Left lung (tissue), 10 donors: ENCODE measurements around the gene SLC35F2. TPM values are rescaled to one million over a fixed set of nuclear protein-coding genes. Genes with fewer than 3 reads are reported as not detected.
"Not testable (repeated sequence)": the region's sequence is repeated elsewhere in the genome, so short reads cannot be mapped to it uniquely, and the experiment has no call there.

Experiments
- ATAC-seq: fragments of 200-7000 bp; cut with Tn5 transposase; one replicate; pipeline ENCODE4 v1.9.1; 2020; ENCODE audit warnings: moderate library complexity
- DNase-seq, 4 donors: peaks; one replicate each; pipeline ENCODE4 v3.0.0-alpha.2; 2013 to 2020
- H3K27ac ChIP-seq, 2 donors: fragments of 200-600 bp; sonication (generic) in 1 of 2; one replicate each; pipeline versions ENCODE4 v1.5.0 to v1.8.0; 2020 to 2021
- H3K27me3 ChIP-seq, 2 donors: fragments of 200-600 bp; sonication (generic) in 1 of 2; one replicate each; pipeline versions ENCODE4 v1.5.0 to v1.8.0; 2020 to 2021
- H3K36me3 ChIP-seq, 2 donors: fragments of 200-600 bp; sonication (generic) in 1 of 2; one replicate each; pipeline versions ENCODE4 v1.5.0 to v1.8.0; 2020 to 2021
- H3K4me1 ChIP-seq, 2 donors: fragments of 200-600 bp; one replicate each; pipeline ENCODE4 v1.8.0; 2021
- H3K4me3 ChIP-seq, 2 donors: fragments of 200-600 bp; sonication (generic) in 1 of 2; one replicate each; pipeline versions ENCODE4 v1.5.0 to v1.8.0; 2020 to 2021; ENCODE audit warnings: mild to moderate bottlenecking in 1 of 2
- H3K9me3 ChIP-seq, 2 donors: fragments of 200-600 bp; sonication (generic) in 1 of 2; one replicate each; pipeline versions ENCODE4 v1.5.0 to v1.8.0; 2020 to 2021
- intact Hi-C, 2 donors: fragments of 100-400 bp; cut with DNase I; formaldehyde crosslinking; loops; one replicate each; pipeline versions ENCODE4 v1.11.2 to v1.14.2; 2022
- polyA plus RNA-seq, 6 donors: library from polyadenylated mRNA; unstranded; fragments of 120-200 nt; gene quantifications; one replicate each; pipeline ENCODE4 v1.2.1, GENCODE V29; 2013; ENCODE audit not compliant: insufficient read length in 6 of 6
- total RNA-seq, 2 donors: library from RNA; stranded (reverse); fragmentation: NEBNext Ultra II Directional; extraction: Animal tissue kit (Norgen Biotek cat#: 25700); gene quantifications; one replicate each; pipeline ENCODE4 v1.2.1, GENCODE V29; 2021
- TF ChIP-seq, protein P1 (sequence below), 2 donors: fragments of 200-600 bp; sonication (generic) in 1 of 2; IDR thresholded peaks; one replicate each; pipeline versions ENCODE4 v1.5.0 to v1.8.0; 2021; ENCODE audit warnings: antibody characterized with exemption in 2 of 2
- donor health status: DM: no; HTN: yes; CAD: no.
- donor health status: DM: no; HTN: no; CAD: no.

Gene SLC35F2
- total and polyA plus RNA-seq, 8 donors = 7.0 to 38.6 (median 27.9) TPM

DNA sequence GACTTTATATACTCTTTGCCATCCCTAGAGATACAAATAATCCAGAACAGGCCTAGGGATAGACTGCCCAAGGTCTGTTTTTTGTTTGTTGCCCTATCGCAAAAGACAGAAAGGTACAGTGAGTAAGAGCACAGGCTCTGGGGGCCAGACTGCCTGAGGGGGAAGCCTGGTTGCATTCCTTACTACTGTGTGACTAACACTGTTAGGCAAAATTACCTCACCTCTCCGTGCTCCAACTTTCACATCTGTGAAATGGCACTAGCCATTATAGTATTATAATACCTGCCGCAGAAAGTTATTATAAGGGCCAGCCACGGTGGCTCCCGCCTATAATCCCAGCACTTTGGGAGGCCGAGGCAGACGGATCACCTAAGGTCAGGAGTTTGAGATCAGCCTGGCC lies 14.5 kb downstream of the SLC35F2 start:
- H3K27me3 ChIP-seq = no peaks in the 10 kb centered on the region
- ATAC-seq (no peak), DNase-seq (no peak)
- no peak overlapping the region for H3K4me3 ChIP-seq
- TF ChIP-seq, protein P1, sequence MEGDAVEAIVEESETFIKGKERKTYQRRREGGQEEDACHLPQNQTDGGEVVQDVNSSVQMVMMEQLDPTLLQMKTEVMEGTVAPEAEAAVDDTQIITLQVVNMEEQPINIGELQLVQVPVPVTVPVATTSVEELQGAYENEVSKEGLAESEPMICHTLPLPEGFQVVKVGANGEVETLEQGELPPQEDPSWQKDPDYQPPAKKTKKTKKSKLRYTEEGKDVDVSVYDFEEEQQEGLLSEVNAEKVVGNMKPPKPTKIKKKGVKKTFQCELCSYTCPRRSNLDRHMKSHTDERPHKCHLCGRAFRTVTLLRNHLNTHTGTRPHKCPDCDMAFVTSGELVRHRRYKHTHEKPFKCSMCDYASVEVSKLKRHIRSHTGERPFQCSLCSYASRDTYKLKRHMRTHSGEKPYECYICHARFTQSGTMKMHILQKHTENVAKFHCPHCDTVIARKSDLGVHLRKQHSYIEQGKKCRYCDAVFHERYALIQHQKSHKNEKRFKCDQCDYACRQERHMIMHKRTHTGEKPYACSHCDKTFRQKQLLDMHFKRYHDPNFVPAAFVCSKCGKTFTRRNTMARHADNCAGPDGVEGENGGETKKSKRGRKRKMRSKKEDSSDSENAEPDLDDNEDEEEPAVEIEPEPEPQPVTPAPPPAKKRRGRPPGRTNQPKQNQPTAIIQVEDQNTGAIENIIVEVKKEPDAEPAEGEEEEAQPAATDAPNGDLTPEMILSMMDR (IDR thresholded peaks at IDR 0.05) = no peak
- peaks cover 7 to 36% of the 10 kb centered on the region in 2 donors for H3K4me1 ChIP-seq
- H3K9me3 ChIP-seq = no peaks in the 10 kb centered on the region
- intact Hi-C loops = no loop called here
- H3K36me3 ChIP-seq = no peaks in the 10 kb centered on the region
- no peak overlapping the region for H3K27ac ChIP-seq

DNA sequence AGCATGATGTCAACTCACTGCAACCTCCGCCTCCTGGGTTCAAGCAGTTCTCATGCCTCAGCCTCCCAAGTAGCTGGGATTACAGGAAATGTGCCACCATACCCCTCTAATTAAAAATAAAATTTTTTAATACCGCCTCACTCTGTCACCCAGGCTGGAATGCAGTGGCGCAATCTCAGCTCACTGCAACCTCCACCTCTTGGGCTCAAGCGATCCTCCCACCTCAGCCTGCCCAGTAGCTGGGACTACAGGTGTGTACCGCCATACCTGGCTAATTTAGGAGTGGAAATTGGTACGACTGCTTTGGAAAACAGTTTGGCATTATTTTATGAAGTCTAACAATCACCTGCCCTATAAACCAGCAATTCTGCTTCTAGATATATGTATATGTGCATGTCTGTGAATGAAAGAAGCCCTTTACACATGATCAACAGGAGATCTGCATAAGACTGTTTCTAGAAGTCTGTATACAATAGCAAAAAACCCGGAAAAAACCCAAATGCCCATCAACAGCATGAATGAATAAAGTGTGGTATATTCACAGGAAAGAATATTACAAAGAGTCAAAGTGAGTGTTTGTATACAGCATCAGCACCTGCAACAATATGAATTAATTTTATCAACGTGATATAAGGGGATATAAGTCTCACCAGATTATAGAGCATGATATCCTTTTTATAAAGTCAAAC lies 16.0 kb downstream of the SLC35F2 start:
- Histone ChIP-seq H3K9me3 (no peaks in the 10 kb centered on the region), H3K4me1 (peaks cover 7 to 36% of the 10 kb centered on the region in 2 donors), H3K4me3 (no peak overlapping the region), H3K36me3 (no peaks in the 10 kb centered on the region), H3K27ac (no peak overlapping the region), H3K27me3 (no peaks in the 10 kb centered on the region)
- TF ChIP-seq, protein P1 (IDR thresholded peaks at IDR 0.05) = no peak
- ATAC-seq (no peak), DNase-seq (no peak)
- intact Hi-C loops = no loop called here

DNA sequence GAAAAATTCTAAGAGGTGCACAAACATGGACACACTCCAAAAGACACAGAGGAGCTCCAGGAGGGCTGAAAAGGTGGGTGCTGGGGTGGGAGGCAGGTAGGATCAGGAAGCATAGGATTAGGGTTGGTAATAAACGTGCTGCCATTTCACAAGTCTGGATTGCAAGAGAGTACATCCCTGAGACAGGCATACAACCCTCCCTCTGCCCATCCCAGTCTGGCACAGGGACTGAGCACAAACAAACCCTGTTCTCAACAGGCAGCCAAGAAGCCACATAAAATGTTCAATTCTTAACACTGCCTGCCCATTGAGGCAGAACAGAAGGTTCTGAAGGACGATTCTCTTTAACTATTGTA lies 18.5 kb downstream of the SLC35F2 start:
- ATAC-seq = peak; percentile 21
- peak overlapping the region; percentile 85 to 88 for H3K27ac ChIP-seq

DNA sequence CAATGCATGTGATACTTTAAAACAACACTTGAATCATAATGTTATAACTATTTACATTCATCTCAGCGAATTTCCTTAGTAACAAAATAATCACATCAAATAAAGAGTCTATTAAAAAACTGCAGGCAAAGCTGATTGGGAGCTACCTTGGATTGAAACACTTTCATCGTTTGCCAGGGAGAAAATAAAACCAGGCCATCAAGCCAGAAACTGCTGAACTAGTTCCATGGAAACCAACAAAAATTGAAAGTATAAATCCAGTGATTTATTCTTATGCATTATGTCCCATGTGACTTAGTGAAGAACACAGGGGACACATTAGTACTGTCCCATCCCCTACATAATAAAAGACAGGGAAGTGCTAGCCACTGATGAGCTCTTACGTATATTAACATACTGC lies 21.7 kb downstream of the SLC35F2 start:
- DNase-seq (no peak), ATAC-seq (no peak)
- H3K4me3 ChIP-seq = no peak overlapping the region
- H3K36me3 ChIP-seq = no peaks in the 10 kb centered on the region
- TF ChIP-seq, protein P1 (IDR thresholded peaks at IDR 0.05) = no peak
- intact Hi-C loops = no loop called here
- no peak overlapping the region for H3K27ac ChIP-seq
- H3K9me3 ChIP-seq = no peaks in the 10 kb centered on the region
- H3K27me3 ChIP-seq = no peaks in the 10 kb centered on the region
- H3K4me1 ChIP-seq = peaks cover 7 to 27% of the 10 kb centered on the region in 2 donors

More for the DNA sequence above, 18.5 kb downstream of the SLC35F2 start:
- no peaks in the 10 kb centered on the region for H3K27me3 ChIP-seq
- intact Hi-C loops = no loop called here
- H3K9me3 ChIP-seq = no peaks in the 10 kb centered on the region
- no peaks in the 10 kb centered on the region for H3K36me3 ChIP-seq
- no peak for DNase-seq
- TF ChIP-seq, protein P1 (IDR thresholded peaks at IDR 0.05) = no peak
- no peak overlapping the region for H3K4me3 ChIP-seq
- peaks cover 7 to 36% of the 10 kb centered on the region in 2 donors for H3K4me1 ChIP-seq

DNA sequence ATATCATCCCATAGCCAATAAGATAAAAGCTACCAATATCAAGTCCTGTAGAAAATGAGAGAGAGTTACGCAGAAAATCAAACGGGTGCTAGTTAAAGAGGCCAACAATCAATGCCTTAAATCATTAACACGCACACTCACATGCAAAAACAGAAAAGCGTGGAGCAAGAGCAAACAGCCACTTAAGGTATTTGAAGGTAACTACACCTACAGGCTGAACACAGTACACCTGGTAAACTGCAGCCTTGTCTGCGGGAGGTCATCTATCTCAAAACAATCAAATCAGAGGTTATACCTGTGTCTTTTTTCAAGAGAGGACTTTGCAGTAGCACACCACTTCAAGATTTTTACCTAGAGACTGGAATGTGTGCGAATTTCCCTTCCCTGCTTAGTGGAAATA lies 23.6 kb downstream of the SLC35F2 start:
- peaks cover 1 to 9% of the 10 kb centered on the region in 2 donors for H3K4me1 ChIP-seq
- H3K27me3 ChIP-seq = no peaks in the 10 kb centered on the region
- no peaks in the 10 kb centered on the region for H3K36me3 ChIP-seq
- no peak overlapping the region for H3K4me3 ChIP-seq
- DNase-seq (no peak), ATAC-seq (peak; percentile 50)
- no peak overlapping the region for H3K27ac ChIP-seq
- no peaks in the 10 kb centered on the region for H3K9me3 ChIP-seq
- intact Hi-C loops = no loop called here
- TF ChIP-seq, protein P1 (IDR thresholded peaks at IDR 0.05) = no peak

DNA sequence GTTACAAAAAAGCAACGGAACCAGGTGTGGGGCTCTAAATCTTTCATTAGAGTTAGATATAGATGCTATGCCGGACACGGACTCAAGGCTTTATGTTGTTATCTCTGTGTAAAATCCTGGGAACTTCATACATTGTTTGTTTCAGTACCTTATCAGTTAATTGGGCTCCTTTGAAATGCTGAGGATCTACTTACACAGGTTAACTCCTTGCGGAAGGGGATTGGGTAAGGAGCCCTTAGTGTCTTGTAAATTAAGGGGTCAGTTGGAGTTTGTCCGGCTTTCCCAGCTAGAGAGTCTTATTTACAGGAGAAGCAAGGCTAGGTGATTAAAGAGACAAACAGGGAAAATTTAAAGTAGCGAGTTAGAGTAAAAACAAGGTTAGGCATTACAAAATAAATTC lies 24.7 kb downstream of the SLC35F2 start:
- H3K4me1 ChIP-seq, H3K36me3 ChIP-seq, DNase-seq, ATAC-seq, H3K4me3 ChIP-seq, intact Hi-C loops, H3K9me3 ChIP-seq, H3K27ac ChIP-seq, H3K27me3 ChIP-seq: not testable (repeated sequence)
